Keratinocyte (primary cell): ENCODE data around the gene TNIK.

Experiments used
- CTCF ChIP-seq, 3 experiments: IDR thresholded peaks in 1 of 3; conservative IDR thresholded peaks in 1 of 3; optimal IDR thresholded peaks in 1 of 3; 2 replicates in 2 of 3; 3 replicates in 1 of 3; pipeline versions ENCODE3 to v1.5.1; 2011; ENCODE audit warnings: low read length in 3 of 3, mild to moderate bottlenecking in 3 of 3, moderate library complexity in 2 of 3, control low read depth in 1 of 3, inconsistent platforms in 1 of 3; ENCODE audit not compliant: insufficient read depth in 2 of 3; ENCODE audit errors: extremely low read depth in 1 of 3
- EZH2 ChIP-seq: IDR thresholded peaks from one replicate; pipeline ENCODE4 v1.6.1; 2012; ENCODE audit warnings: inconsistent platforms, mild to moderate bottlenecking, low read length, moderate library complexity

- no peak for TF ChIP-seq CTCF (optimal IDR thresholded peaks at IDR 0.05 in 1 of 3, IDR thresholded peaks at IDR 0.05 in 1 of 3, conservative IDR thresholded peaks at IDR 0.05 in 1 of 3; ENCODE audit: extremely low read depth in 1 of 3, insufficient read depth in 2 of 3, low read length in 3 of 3)
- no peak for TF ChIP-seq EZH2
Observed at GRCh38 chr3:171157980-171158379, 302.2 kb downstream of the TNIK start.
